ENCODE data around the gene DAP. TPM values are rescaled to one million over a fixed set of nuclear protein-coding genes. Genes with fewer than 3 reads are reported as not detected.

The DAP gene
- total RNA-seq, 1 experiment from 2014 or later, result 77.6 TPM

DNA sequence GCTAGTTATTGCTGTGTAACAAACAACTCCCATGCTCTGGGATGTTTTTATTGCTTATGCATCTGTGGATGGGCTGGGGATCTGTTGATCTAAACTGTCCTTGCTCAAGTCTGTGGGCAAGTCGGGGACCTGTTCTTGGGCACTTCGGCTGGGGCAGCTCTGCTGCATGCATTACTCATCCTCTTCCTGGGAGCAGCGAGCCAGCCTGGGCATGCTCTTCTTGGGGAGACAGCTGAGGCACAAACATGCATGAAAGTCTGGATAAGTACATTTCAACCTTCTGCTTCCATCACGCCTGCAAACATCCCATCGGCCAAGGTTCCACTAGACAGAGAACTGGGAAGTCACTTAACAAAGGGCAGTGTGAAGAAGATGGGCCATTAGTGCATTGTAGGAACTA, 130.9 kb downstream of the DAP start:
- TF ChIP-seq, protein P1, sequence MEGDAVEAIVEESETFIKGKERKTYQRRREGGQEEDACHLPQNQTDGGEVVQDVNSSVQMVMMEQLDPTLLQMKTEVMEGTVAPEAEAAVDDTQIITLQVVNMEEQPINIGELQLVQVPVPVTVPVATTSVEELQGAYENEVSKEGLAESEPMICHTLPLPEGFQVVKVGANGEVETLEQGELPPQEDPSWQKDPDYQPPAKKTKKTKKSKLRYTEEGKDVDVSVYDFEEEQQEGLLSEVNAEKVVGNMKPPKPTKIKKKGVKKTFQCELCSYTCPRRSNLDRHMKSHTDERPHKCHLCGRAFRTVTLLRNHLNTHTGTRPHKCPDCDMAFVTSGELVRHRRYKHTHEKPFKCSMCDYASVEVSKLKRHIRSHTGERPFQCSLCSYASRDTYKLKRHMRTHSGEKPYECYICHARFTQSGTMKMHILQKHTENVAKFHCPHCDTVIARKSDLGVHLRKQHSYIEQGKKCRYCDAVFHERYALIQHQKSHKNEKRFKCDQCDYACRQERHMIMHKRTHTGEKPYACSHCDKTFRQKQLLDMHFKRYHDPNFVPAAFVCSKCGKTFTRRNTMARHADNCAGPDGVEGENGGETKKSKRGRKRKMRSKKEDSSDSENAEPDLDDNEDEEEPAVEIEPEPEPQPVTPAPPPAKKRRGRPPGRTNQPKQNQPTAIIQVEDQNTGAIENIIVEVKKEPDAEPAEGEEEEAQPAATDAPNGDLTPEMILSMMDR (IDR thresholded peaks at IDR 0.05; ENCODE audit: insufficient read depth in 1 of 2, low read depth in 1 of 2, low read length in 1 of 2, severe bottlenecking in 1 of 2, unreplicated experiment in 1 of 2), result no peak
- no peaks in the 10 kb centered on the region for H3K27me3 Mint-ChIP-seq (ENCODE audit: insufficient read depth, unreplicated experiment)
- ChIA-PET CTCF (interaction anchor here (2.9 kb wide), 1 partner anchor 178 kb away, joined by 25 read pairs; no protein-coding TSS in a partner anchor), POLR2A (no interaction called here)
- Histone ChIP-seq H3K4me3 (ENCODE audit: low read depth, low read length) (no peak overlapping the region), H3K36me3 (ENCODE audit: control insufficient read depth, insufficient read depth, low read length) (no peaks in the 10 kb centered on the region), H3K27me3 (replicated peaks; ENCODE audit: control insufficient read depth, insufficient read depth, low read length) (no peaks in the 10 kb centered on the region), H3K9me3 (no peaks in the 10 kb centered on the region), H3K4me1 (no peaks in the 10 kb centered on the region)
- intact Hi-C loops (cut with micrococcal nuclease; ENCODE audit: unreplicated experiment), result no loop called here
- no peaks in the 10 kb centered on the region for H3K4me1 Mint-ChIP-seq (ENCODE audit: low read depth, unreplicated experiment)
- H3K4me3 Mint-ChIP-seq (ENCODE audit: unreplicated experiment), result no peak overlapping the region
- BruUV-seq (replicated peaks), result no TSS peak
- H3K27ac Mint-ChIP-seq (ENCODE audit: unreplicated experiment), result no peak overlapping the region
- DNase-seq, result no peak
- H3K9me3 Mint-ChIP-seq (ENCODE audit: unreplicated experiment), result peaks cover 10% of the 10 kb centered on the region
- H3K36me3 Mint-ChIP-seq (ENCODE audit: insufficient read depth, unreplicated experiment), result peaks cover 23% of the 10 kb centered on the region

DNA sequence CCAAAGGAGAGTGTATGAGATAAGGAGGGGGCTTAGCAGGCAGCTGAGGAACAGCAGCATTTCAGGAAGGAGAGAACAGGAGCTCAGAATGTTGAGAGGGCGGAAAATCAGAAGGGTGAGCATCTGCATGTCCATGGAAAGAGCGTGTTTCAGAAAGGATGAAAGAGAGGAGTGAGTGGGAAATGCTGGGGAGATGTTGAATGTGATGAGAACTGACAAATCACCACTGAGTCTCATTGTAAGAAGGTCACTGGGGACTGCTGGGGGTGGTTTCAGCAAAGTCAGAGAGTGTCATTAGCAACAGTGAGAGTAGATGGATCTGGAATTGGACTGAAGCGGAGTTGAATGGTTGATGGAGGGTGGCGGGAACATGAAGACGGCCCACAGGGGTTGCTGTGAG, 131.4 kb downstream of the DAP start:
- Mint-ChIP-seq H3K4me1 (ENCODE audit: low read depth, unreplicated experiment) (no peaks in the 10 kb centered on the region), H3K9me3 (ENCODE audit: unreplicated experiment) (peaks cover 10% of the 10 kb centered on the region), H3K27ac (ENCODE audit: unreplicated experiment) (no peak overlapping the region), H3K4me3 (ENCODE audit: unreplicated experiment) (no peak overlapping the region), H3K27me3 (ENCODE audit: insufficient read depth, unreplicated experiment) (no peaks in the 10 kb centered on the region), H3K36me3 (ENCODE audit: insufficient read depth, unreplicated experiment) (peaks cover 24% of the 10 kb centered on the region)
- POLR2A ChIA-PET, result no interaction called here
- no peak for DNase-seq
- Histone ChIP-seq H3K36me3 (ENCODE audit: control insufficient read depth, insufficient read depth, low read length) (no peaks in the 10 kb centered on the region), H3K9me3 (no peaks in the 10 kb centered on the region), H3K4me1 (no peaks in the 10 kb centered on the region; the same call in 1 of the 2 replicates), H3K27me3 (replicated peaks; ENCODE audit: control insufficient read depth, insufficient read depth, low read length) (no peaks in the 10 kb centered on the region), H3K4me3 (ENCODE audit: low read depth, low read length) (no peak overlapping the region)
- no TSS peak for BruUV-seq (replicated peaks)
- TF ChIP-seq, protein P1 (IDR thresholded peaks at IDR 0.05; ENCODE audit: insufficient read depth in 1 of 2, low read depth in 1 of 2, low read length in 1 of 2, severe bottlenecking in 1 of 2, unreplicated experiment in 1 of 2), result no peak
- CTCF ChIA-PET, result interaction anchor here (2.9 kb wide), 1 partner anchor 177 kb away, joined by 25 read pairs; no protein-coding TSS in a partner anchor
- intact Hi-C loops (cut with micrococcal nuclease; ENCODE audit: unreplicated experiment), result loop anchor here (5.0 kb wide), 1 partner anchor 77 kb away; no protein-coding TSS in a partner anchor

Other genes starting within 250 kb of the DAP start
- gene ANKRD33B, start 197.2 kb downstream of the DAP start, total RNA-seq (2022), result 22.8 and 25.3 TPM in 2 replicates

Data from Caco-2 (cell line).